ENCODE measurements around the gene AHCYL2. TPM values are rescaled to one million over a fixed set of nuclear protein-coding genes. Genes with fewer than 3 reads are reported as not detected.

Gene AHCYL2
- total and polyA plus RNA-seq, 2 donors (not counting 3 experiments of a cell fraction or from before 2014, with no cell fraction given) = 10.8 to 13.5 TPM

DNA sequence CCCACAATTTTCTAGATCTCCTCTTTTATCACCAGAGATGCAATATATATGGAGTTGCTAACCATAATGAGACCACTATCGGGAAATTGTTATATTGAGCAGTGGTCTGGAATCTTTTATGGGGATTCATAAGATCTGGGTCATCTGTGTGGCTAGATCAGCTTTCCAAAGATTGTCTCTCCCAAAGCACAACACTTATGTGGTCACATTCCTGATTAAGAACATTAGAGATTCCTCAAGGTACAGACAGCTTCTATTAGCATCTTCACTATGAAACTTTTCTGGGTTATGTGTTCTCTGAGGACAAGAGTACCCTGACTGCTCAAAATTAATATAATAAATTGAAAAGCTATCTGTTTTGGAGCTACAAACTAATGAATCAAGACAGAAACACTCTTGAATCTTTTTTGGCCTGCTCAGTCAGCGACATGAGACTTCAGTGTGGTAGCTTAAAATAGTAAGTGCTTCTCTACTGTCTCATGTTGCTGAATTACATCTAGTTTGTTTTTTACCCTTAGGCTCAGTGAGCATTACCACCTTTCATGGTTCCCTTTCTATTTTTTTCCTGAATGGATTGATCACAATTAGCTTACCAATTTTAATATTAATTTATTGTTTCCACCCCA is 166.8 kb downstream of the AHCYL2 start:
- no peak overlapping the region for H3K9ac ChIP-seq (replicated peaks; ENCODE audit: extremely low read depth, insufficient read depth, low read length)
- H4K20me1 ChIP-seq (replicated peaks; ENCODE audit: control insufficient read depth, extremely low read depth, insufficient read depth, low read length) = no peaks in the 10 kb centered on the region
- ChIA-PET POLR2A (no interaction called here), CTCF (interaction anchor here (1.0 to 6.0 kb wide), 5 partner anchors 9 to 49 kb away, joined by 3 to 46 read pairs (median 6); partner anchors contain the start of gene STRIP2)
- no peaks in the 10 kb centered on the region for H3K27me3 ChIP-seq (ENCODE audit: control insufficient read depth in 2 of 2, insufficient read depth in 2 of 2, low read length in 2 of 2)
- dilution Hi-C loops (cut with MboI; ENCODE audit: extremely low pct_ligation_motif_present, low sequenced_read_pairs) (no loop called here), intact Hi-C loops (cut with micrococcal nuclease) (no loop called here)
- no peak for TF ChIP-seq JUN (IDR thresholded peaks at IDR 0.05; ENCODE audit: borderline replicate concordance, insufficient read depth, insufficient read length, low read depth)
- no peak for TF ChIP-seq POLR2A (IDR thresholded peaks at IDR 0.05; ENCODE audit: low read depth, low read length)
- TF ChIP-seq GATA2 (IDR thresholded peaks at IDR 0.05; ENCODE audit: insufficient read depth, insufficient read length, low read depth, low read length) = no peak
- no peak for TF ChIP-seq MYC (IDR thresholded peaks at IDR 0.05; ENCODE audit: low read depth, low read length)
- no peak for TF ChIP-seq POLR2AphosphoS5 (IDR thresholded peaks at IDR 0.05; ENCODE audit: insufficient read depth, low read depth, low read length)
- TF ChIP-seq, protein P1, sequence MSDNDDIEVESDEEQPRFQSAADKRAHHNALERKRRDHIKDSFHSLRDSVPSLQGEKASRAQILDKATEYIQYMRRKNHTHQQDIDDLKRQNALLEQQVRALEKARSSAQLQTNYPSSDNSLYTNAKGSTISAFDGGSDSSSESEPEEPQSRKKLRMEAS (IDR thresholded peaks at IDR 0.05; ENCODE audit: insufficient read depth, insufficient read length) = no peak
- H3K79me2 ChIP-seq (ENCODE audit: control insufficient read depth, insufficient read depth, low read length) = no peaks in the 10 kb centered on the region
- H3K36me3 ChIP-seq (ENCODE audit: control insufficient read depth in 2 of 2, extremely low read depth in 1 of 2, insufficient read depth in 2 of 2, low read length in 2 of 2) = no peaks in the 10 kb centered on the region
- no peak overlapping the region for H3K4me3 ChIP-seq (replicated peaks in 1 of 3; ENCODE audit: insufficient read depth in 1 of 3, low read depth in 1 of 3, low read length in 3 of 3)
- no peak overlapping the region for H2AFZ ChIP-seq (ENCODE audit: low read depth, low read length)
- H3K9me1 ChIP-seq (replicated peaks; ENCODE audit: control insufficient read depth, extremely low read depth, insufficient read depth, low read length) = no peaks in the 10 kb centered on the region
- no peaks in the 10 kb centered on the region for H3K4me1 ChIP-seq (ENCODE audit: control insufficient read depth, extremely low read depth, insufficient read depth, low read length)
- H3K9me3 ChIP-seq (replicated peaks; ENCODE audit: control insufficient read depth, insufficient read depth, low read length) = no peaks in the 10 kb centered on the region
- DNase-seq (ENCODE audit: low read depth, low spot score) (no peak), FAIRE-seq (no peak)
- BruUV-seq (replicated peaks) = no TSS peak
- H3K27ac ChIP-seq (ENCODE audit: insufficient read depth, low read depth, low read length) = no peak overlapping the region
- no peak overlapping the region for H3K4me2 ChIP-seq (ENCODE audit: insufficient read depth, low read length)

DNA sequence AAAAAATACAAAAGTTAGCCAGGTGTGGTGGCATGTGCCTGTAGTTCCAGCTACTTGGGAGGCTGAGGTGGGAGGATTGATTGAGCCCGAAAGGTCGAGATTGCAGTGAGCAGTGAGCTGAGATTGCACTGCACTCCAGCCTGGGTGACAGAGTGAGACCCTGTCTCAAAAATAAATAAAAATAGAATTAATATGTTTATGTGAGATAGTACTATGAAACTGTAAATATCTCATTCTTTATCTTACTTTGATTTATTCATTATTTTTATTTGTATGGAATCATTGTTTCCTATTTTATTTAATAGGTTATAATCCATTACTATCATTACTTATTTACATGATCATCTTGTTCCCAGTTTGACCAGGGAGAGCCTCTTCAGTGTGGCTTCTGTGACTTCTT is 168.4 kb downstream of the AHCYL2 start:
- intact Hi-C loops (cut with micrococcal nuclease) = no loop called here
- no TSS peak for BruUV-seq (replicated peaks)
- DNase-seq (ENCODE audit: low read depth, low spot score) = no peak
- TF ChIP-seq FOS (IDR thresholded peaks at IDR 0.05; ENCODE audit: borderline replicate concordance, insufficient read depth, low read length) (no peak), GATA2 (IDR thresholded peaks at IDR 0.05; ENCODE audit: insufficient read depth, insufficient read length, low read depth, low read length) (no peak), POLR2A (IDR thresholded peaks at IDR 0.05; ENCODE audit: low read depth, low read length) (no peak), MYC (IDR thresholded peaks at IDR 0.05; ENCODE audit: low read depth, low read length) (no peak), POLR2AphosphoS5 (IDR thresholded peaks at IDR 0.05; ENCODE audit: insufficient read depth, low read depth, low read length) (no peak), JUN (IDR thresholded peaks at IDR 0.05; ENCODE audit: borderline replicate concordance, insufficient read depth, insufficient read length, low read depth) (no peak), EZH2 (IDR thresholded peaks at IDR 0.05; ENCODE audit: borderline replicate concordance, low read depth, low read length, severe bottlenecking) (no peak)
- TF ChIP-seq, protein P2, sequence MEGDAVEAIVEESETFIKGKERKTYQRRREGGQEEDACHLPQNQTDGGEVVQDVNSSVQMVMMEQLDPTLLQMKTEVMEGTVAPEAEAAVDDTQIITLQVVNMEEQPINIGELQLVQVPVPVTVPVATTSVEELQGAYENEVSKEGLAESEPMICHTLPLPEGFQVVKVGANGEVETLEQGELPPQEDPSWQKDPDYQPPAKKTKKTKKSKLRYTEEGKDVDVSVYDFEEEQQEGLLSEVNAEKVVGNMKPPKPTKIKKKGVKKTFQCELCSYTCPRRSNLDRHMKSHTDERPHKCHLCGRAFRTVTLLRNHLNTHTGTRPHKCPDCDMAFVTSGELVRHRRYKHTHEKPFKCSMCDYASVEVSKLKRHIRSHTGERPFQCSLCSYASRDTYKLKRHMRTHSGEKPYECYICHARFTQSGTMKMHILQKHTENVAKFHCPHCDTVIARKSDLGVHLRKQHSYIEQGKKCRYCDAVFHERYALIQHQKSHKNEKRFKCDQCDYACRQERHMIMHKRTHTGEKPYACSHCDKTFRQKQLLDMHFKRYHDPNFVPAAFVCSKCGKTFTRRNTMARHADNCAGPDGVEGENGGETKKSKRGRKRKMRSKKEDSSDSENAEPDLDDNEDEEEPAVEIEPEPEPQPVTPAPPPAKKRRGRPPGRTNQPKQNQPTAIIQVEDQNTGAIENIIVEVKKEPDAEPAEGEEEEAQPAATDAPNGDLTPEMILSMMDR (IDR thresholded peaks at IDR 0.05; ENCODE audit: extremely low read depth in 1 of 2, insufficient read depth in 1 of 2, low read depth in 1 of 2, low read length in 2 of 2) = no peak
- TF ChIP-seq, protein P1 (IDR thresholded peaks at IDR 0.05; ENCODE audit: insufficient read depth, insufficient read length) = no peak
- Histone ChIP-seq H3K9me1 (replicated peaks; ENCODE audit: control insufficient read depth, extremely low read depth, insufficient read depth, low read length) (no peaks in the 10 kb centered on the region), H3K27ac (ENCODE audit: insufficient read depth, low read depth, low read length) (no peak overlapping the region), H3K4me1 (ENCODE audit: control insufficient read depth, extremely low read depth, insufficient read depth, low read length) (no peaks in the 10 kb centered on the region), H3K4me3 (replicated peaks in 1 of 3; ENCODE audit: insufficient read depth in 1 of 3, low read depth in 1 of 3, low read length in 3 of 3) (no peak overlapping the region), H3K4me2 (ENCODE audit: insufficient read depth, low read length) (no peak overlapping the region), H4K20me1 (replicated peaks; ENCODE audit: control insufficient read depth, extremely low read depth, insufficient read depth, low read length) (no peaks in the 10 kb centered on the region), H3K79me2 (ENCODE audit: control insufficient read depth, insufficient read depth, low read length) (no peaks in the 10 kb centered on the region), H3K36me3 (ENCODE audit: control insufficient read depth in 2 of 2, extremely low read depth in 1 of 2, insufficient read depth in 2 of 2, low read length in 2 of 2) (no peaks in the 10 kb centered on the region), H3K9me3 (replicated peaks; ENCODE audit: control insufficient read depth, insufficient read depth, low read length) (no peaks in the 10 kb centered on the region), H3K9ac (replicated peaks; ENCODE audit: extremely low read depth, insufficient read depth, low read length) (no peak overlapping the region), H3K27me3 (ENCODE audit: control insufficient read depth in 2 of 2, insufficient read depth in 2 of 2, low read length in 2 of 2) (no peaks in the 10 kb centered on the region), H2AFZ (ENCODE audit: low read depth, low read length) (no peak overlapping the region)
- dilution Hi-C loops (cut with MboI; ENCODE audit: extremely low pct_ligation_motif_present, low sequenced_read_pairs) = no loop called here
- no peak for FAIRE-seq
- CTCF ChIA-PET = interaction anchor here (1.0 kb wide), 1 partner anchor 25 kb away, joined by 4 read pairs; no protein-coding TSS in a partner anchor
- POLR2A ChIA-PET = no interaction called here
